ENCODE data around the gene UGCG.

DNA sequence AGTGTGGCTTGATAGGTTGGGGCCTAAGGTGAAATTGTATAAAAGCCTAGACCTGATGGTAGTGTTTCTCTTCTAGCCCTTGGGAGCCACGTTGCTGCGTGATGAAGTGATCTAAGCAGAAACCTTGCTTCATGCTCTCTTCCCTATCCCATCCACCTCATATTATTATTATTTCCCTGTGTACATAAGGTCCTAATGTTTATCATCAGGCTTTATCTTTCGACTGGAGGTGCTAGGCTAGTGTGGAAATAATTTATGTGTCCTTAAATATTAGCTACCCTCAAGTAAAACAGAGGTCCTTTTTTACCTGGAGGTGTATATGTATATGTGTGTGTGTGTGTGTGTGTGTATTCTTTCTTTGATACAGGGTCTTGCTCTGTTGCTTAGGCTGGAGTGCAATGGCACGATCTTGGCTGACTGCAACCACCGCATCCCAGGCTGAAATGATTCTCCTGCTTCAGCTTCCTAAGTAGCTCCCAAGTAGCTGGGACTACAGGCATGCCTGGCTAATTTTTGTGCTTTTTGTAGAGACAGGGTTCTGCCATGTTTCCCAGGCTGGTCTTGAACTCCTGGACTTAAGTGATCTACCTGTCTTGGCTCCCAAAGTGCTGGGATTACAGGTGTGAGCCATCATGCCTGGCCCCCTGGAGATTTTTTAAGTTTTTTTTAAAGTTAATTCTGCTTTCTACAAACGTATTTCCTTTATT, 3.7 kb downstream of the UGCG start:
- TF ChIP-seq CTCF (IDR thresholded peaks at IDR 0.05 in 2 of 3, conservative IDR thresholded peaks at IDR 0.05 in 1 of 3; ENCODE audit: control insufficient read depth in 2 of 3, extremely low read depth in 1 of 3, insufficient read depth in 1 of 3, low read depth in 3 of 3, low read length in 3 of 3) (no peak), ETV6 (conservative IDR thresholded peaks at IDR 0.05 in 1 of 2, IDR thresholded peaks at IDR 0.05 in 1 of 2; ENCODE audit: borderline replicate concordance in 1 of 2, low read depth in 1 of 2) (no peak), BCL11A (IDR thresholded peaks at IDR 0.05; ENCODE audit: low read depth, low read length) (no peak), RCOR1 (conservative IDR thresholded peaks at IDR 0.05; ENCODE audit: low read depth, low read length) (no peak), SIX5 (IDR thresholded peaks at IDR 0.05; ENCODE audit: low read depth, low read length, severe bottlenecking) (no peak), MYB (IDR thresholded peaks at IDR 0.05; ENCODE audit: borderline replicate concordance, low read depth, low read length) (no peak), ATF7 (IDR thresholded peaks at IDR 0.05; ENCODE audit: low read depth) (no peak), TCF3 (IDR thresholded peaks at IDR 0.05; ENCODE audit: borderline replicate concordance, insufficient read depth, low read depth, low read length) (no peak), HDGF (IDR thresholded peaks at IDR 0.05) (no peak), CBX5 (IDR thresholded peaks at IDR 0.05; ENCODE audit: low read depth) (no peak), TARDBP (IDR thresholded peaks at IDR 0.05; ENCODE audit: borderline replicate concordance) (no peak), SMAD1 (IDR thresholded peaks at IDR 0.05; ENCODE audit: low read depth, partially characterized antibody) (no peak), BRCA1 (IDR thresholded peaks at IDR 0.05; ENCODE audit: low read depth, low read length) (no peak)

Measured in GM12878 (cell line).